ENCODE results near the gene PIEZO2.

The PIEZO2 gene

DNA sequence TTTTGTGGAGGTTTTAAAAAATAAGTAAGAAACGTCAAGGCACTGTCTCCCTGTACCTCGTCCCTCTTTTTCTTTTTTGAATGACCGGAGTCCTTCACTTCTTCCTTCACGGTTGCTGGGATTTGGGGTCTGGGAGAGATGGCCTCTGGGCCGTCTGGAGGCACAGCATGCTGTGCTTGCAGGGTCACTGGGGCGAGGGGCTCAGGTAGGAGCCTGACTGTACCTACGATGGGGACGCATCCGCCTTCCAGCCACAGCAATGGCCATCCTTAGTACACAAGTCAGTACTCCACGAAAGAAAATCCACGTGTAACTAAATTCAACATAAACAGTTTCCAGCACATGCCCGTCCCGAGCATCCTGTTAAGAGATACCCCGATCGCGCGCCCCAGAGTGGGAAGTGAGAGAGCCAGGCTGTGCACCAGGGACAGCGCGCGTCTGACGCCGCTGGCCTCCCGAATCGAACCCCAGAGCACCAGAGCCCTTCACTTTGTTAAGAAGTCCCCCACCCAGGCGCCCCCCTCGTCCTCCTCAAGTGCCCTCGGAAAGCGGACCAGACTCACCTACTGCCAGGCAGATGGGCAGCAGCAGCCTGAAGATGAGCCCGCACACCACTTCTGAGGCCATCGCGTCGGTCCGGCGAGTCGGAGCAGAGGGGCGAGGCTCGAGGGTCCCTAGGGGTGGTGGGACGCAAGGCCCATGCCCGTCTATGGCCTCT, 1.2 kb downstream of the PIEZO2 start:
- H3K27ac ChIP-seq = no peak overlapping the region
- TF ChIP-seq, protein P1, sequence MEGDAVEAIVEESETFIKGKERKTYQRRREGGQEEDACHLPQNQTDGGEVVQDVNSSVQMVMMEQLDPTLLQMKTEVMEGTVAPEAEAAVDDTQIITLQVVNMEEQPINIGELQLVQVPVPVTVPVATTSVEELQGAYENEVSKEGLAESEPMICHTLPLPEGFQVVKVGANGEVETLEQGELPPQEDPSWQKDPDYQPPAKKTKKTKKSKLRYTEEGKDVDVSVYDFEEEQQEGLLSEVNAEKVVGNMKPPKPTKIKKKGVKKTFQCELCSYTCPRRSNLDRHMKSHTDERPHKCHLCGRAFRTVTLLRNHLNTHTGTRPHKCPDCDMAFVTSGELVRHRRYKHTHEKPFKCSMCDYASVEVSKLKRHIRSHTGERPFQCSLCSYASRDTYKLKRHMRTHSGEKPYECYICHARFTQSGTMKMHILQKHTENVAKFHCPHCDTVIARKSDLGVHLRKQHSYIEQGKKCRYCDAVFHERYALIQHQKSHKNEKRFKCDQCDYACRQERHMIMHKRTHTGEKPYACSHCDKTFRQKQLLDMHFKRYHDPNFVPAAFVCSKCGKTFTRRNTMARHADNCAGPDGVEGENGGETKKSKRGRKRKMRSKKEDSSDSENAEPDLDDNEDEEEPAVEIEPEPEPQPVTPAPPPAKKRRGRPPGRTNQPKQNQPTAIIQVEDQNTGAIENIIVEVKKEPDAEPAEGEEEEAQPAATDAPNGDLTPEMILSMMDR (IDR thresholded peaks at IDR 0.05) = no peak
- TF ChIP-seq ZFX (IDR thresholded peaks at IDR 0.05; ENCODE audit: borderline replicate concordance) = no peak

GRCh38 chr18:11147371-11147951, 1.9 kb downstream of the PIEZO2 start:
- TF ChIP-seq, protein P1 (IDR thresholded peaks at IDR 0.05) = no peak
- TF ChIP-seq ZFX (IDR thresholded peaks at IDR 0.05; ENCODE audit: borderline replicate concordance) = no peak
- H3K27ac ChIP-seq = no peak overlapping the region

DNA sequence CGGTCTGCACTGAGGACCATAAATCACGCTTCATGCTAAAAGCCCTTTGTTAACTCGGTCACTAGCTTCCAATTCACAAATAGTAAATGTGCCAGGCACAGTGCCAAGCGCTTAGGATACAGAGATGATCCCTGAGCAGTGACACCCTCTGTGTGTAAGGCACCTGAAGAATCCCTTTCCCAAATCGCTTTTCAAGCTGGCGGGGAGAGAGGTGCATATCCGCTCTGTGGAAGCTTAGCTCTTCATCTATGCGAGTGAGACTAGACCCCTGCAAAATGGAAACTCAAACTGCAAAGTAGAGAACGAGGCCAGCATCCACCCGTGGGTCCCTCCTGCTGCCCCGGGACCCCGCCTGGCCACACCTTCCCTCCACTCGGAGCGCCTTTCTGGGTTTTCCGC, 2.4 kb downstream of the PIEZO2 start:
- TF ChIP-seq, protein P1 (IDR thresholded peaks at IDR 0.05) = no peak
- TF ChIP-seq ZFX (IDR thresholded peaks at IDR 0.05; ENCODE audit: borderline replicate concordance) = no peak
- H3K27ac ChIP-seq = no peak overlapping the region

DNA sequence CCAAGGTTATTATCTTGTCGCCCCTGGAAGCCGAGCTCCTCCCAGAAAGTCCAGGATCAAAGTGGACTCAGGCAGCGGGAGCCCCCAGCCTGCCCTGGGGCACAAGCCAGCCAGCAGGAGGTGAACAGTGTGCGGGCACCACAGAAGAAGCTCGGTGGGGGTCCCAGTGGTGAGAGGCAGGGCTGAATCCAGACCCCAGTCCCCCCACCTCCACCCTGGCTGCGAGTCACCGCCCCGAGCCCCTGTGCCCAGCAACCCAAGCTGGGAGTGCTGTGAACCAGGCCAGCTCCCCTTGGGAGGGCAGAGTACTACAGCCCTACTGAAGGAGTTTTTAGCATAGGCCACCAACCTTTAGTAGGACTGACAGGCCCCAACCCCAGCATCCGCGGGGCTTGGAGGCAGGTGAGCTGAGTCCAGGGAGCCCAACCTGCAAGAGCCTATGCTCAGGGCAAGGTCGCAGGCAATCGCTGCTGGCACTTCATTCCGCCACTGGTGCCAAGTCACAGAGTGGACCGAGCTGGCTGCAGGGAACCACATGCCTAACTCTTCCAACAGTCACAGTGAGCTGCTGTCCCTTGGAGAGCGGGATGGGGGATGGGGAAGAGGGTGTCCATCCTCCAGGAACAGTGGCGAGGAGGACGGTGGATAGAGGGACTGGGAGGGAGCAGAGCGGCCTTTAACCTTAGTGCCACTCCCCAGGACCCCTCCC, 3.0 kb downstream of the PIEZO2 start:
- TF ChIP-seq, protein P1 (IDR thresholded peaks at IDR 0.05) = no peak
- no peak for TF ChIP-seq ZFX (IDR thresholded peaks at IDR 0.05; ENCODE audit: borderline replicate concordance)
- no peak overlapping the region for H3K27ac ChIP-seq

GRCh38 chr18:11145413-11146191, 3.8 kb downstream of the PIEZO2 start:
- no peak for TF ChIP-seq ZFX (IDR thresholded peaks at IDR 0.05; ENCODE audit: borderline replicate concordance)
- TF ChIP-seq, protein P1 (IDR thresholded peaks at IDR 0.05) = no peak
- H3K27ac ChIP-seq = no peak overlapping the region

GRCh38 chr18:11137400-11137799, 12.0 kb downstream of the PIEZO2 start:
- TF ChIP-seq ZFX (IDR thresholded peaks at IDR 0.05; ENCODE audit: borderline replicate concordance) = no peak
- TF ChIP-seq, protein P1 (IDR thresholded peaks at IDR 0.05) = no peak
- H3K27ac ChIP-seq = no peak overlapping the region
